Lung microvascular endothelial cell (primary cell): ENCODE data around the gene DYRK1A. TPM values are rescaled to one million over a fixed set of nuclear protein-coding genes. Genes with fewer than 3 reads are reported as not detected.

Source experiments
- DNase-seq, 2 donors: peaks; one replicate each; pipeline versions ENCODE4 v3.0.0 to v3.0.0-alpha.2; 2010; ENCODE audit warnings: low read depth in 2 of 2
- total RNA-seq: library from RNA; depleted of rRNA; stranded (reverse); fragments of >200 nt; gene quantifications from 2 replicates; pipeline ENCODE4 v1.2.1, GENCODE V29; 2014

DYRK1A gene
- total RNA-seq, 1 donor from 2014 or later: 72.4 TPM

DNA sequence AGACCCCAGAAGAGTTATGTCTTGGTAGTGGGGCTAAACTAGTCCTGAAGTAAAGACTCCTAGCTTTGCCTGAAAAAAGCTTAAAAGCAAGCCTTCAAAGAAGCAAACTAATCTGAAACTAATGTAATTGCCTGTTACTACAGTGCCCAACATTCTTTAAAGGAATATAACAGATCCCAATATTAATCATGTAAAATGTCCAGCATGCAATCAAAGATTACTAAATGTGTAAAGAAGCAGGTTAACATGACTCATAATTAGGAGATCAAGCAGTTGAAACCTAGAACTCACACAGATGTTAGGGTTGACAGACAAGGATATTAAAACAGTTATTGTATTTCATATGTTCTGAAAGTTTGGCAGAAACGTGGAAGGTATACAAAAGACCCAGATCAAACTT, 17.8 kb downstream of the DYRK1A start:
- no peak for DNase-seq

DNA sequence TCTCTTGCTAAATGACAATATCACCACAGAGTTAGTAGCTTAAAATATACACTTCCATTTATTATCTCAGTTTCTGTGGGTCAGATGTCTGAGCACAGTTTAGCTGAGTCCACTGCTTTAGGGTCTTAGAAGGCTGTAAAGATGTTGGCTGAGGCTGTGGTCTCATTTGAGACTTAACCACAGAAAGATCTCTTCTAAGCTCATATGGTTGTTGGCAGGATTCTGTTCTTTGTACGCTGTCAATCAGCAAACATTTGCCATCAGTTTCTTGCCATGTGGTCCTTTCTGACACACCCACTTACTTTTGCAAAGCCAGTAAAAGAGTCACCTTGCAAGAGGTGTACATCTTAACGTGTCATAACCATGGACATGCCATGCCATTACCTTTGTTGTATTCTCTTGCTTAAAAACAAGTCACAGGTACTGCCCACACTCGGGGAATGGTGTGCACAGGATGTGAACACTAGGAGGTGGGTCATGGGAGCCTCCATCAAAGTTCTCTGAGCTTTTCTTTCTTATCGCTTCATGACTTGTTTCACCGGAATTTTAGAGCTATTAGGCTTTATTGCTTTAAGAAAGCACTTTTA, 18.7 kb downstream of the DYRK1A start:
- DNase-seq: no peak

DNA sequence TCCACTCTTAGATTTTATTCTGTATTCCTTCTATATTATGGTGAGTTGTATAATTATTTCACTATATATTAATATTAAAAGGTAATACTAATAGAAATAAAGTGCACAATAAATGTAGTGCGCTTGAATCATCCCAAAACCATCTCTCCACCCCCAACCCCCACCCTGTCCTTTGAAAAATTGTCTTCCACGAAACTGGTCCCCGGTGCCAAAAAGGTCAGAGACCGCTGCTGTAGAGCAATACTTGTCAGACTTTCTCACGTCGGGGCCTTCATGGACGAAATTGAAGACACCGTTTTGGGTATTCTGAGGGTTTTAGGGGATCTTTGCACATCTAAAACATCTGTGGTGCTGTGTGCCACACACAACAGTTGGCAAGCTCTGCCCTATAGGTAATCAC, 19.6 kb downstream of the DYRK1A start:
- no peak for DNase-seq

DNA sequence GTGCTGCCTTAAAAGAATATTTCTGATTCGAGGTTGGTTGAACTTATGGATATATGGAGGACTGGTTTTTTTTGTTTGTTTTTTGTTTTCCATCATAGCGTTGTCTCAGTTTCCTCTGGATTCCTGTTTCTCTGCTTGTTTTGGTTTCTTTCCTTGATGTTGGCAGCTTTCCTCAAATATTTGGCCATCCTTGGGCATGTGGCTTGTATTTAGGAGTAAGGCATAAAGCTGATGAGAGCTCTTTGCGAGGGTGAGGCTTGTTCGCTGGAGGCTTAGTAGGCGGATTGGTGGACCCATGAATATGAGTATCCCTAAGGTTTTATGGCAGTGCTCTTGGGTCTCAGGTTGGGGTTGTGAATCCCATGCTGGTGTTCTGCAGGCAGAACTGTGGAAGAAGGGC, 22.9 kb downstream of the DYRK1A start:
- no peak for DNase-seq

DNA sequence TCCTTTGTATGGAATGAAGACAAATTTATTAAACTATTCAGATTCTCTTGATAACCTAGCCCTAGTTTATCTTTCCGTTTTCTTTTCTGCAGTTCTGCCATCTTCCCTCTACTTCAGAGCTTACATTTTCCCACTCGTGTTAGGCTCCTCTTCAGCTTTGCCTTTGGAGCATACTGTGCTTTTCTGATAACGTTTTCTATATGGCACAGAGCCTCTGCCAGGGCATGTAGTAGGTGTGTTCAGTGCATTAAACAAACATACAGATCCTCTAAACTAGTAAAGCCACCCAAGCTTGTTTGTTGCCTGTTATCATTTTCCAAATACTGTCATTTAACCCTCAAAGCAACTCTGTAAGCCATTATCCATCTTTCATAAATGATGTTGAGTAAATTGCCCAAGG, 25.1 kb downstream of the DYRK1A start:
- DNase-seq: no peak

DNA sequence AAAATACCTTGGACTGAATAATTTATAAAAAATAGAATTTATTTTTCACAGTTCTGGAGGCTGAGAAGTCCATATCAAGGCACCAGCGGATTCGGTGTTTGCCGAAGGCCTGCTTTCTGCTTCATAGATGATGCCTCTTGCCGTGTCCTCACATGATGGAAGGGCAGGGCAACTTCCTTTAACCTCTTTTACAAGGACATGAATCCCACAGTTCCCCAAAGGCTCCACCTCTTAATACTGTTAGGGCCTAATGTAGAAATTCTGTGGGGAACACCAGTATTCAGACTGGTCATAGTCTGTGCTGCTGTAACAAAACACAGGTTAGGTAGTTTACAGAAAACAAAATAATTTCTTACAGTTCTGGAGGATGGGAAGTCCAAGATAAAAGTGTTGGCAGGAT, 25.9 kb downstream of the DYRK1A start:
- no peak for DNase-seq

DNA sequence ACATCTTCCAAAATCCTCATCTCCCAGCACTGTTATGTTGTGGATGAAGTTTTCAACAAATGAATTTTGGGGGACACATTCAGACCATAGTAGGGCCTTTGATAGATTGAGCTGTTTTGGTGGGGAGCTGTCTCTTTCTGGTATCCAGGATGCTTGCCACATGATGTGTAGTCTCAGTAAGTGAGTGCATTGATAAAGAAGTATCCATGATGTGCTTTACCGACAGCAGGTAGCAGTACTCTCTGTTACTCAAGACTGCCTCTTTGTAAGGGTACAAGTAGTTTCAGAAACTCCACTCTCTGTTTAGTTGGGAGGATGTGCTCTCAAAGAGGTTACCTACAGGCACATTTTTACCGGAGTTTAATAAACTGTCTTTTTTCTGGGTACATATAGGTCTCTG, 26.5 kb downstream of the DYRK1A start:
- no peak for DNase-seq

DNA sequence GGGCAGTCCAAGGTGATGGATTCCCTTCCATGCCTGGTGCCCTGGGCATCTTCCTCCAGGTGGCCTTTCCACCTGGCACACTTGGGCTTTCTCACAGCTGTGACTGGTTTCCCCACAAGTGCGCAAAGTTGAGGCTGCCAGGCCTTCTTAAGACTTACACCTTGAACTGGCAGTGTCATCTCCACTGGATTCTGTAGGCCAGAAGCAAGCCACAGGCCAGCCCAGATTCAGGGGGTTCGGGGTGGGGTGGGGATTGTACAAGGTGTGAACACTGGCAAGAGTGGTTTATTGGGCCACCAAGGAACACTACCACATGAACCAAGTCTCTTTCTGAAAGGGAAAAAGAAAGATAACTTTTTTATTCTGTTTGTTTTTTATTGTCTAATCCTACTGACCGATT, 27.2 kb downstream of the DYRK1A start:
- DNase-seq: no peak

DNA sequence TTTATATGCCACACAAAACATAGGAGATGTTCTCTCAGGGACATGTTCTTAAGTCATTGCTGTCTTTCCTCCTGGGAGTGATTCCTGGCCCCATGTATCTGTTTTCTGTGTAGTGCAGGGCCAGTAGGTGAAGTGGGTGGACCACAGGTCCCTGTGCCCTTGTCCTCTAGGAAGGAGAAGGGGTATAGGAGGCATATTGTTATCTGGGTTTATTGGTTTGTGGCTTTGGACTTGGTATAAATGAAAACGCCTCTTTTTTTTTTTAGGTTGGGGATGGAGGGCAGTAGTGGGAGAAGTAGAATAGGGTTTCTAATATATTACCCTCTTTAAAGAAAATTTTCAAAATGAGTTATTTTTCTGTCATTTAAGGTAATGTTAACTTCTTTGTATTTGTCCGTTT, 29.4 kb downstream of the DYRK1A start:
- no peak for DNase-seq

DNA sequence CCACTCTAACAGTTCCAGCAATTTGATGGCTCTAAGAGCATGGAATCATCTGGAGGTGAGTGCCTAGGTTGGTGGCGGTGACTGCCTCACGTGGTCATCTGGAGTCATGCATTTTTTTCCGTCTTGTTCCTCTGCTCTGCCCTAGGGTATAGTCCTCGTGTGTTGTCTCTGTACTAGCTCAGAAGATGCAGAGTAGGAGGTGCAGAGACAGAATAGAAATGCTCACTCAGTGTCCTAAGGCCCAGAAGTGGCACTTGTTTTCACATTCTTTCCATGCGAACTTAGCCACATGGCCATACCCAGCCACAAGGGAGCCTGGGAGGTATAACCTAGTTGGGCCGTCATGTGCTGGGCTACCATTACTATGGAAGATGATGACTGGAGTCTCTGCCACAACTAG, 30.3 kb downstream of the DYRK1A start:
- no peak for DNase-seq

DNA sequence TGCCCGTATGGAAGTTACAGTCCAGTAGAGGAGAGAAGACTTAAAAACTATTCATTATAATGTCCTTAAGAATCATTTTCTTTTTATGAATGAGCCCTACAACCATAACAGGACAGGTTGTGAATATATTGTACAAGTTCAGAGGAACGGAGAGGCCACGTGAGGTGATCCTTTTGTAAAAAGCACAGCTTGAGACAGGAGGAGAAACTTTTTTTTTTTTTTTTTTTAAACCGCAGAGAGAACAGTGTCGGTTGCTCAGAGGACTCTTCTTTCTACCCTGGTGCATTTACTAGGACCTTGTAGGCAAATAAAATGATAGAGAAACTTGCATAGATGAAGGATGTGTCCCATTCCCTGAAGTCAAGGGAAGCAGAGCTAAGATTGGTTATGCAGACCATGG, 32.1 kb downstream of the DYRK1A start:
- no peak for DNase-seq

DNA sequence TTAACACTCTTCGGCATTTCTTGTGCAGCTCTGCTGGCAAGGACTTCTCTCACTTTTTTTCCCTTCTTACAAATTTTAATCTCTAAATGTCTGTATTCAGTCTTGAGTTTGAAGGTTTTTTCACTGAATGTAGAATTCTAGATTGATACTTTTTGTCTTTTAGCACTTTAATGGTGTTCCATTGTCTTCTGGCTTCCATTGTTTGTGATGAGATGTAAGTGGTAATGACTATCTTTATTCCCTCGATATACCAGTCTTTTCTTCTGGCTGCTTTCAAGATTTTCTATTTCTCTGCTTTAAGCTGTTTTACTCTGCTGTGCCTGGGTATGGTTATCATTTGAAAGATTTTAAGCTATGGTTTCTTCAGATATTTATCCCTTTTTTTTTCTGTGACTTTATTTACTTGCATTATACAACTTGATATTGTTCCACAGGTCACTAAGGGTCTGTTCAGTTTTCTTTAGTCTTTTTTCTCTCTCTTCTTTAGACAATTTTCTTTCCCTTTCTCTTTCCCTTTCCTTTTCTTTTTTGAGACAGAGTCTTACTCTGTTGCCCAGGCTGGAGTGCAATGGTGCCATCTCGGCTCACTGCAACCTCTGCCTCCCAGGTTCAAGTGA, 35.8 kb downstream of the DYRK1A start:
- DNase-seq: no peak

DNA sequence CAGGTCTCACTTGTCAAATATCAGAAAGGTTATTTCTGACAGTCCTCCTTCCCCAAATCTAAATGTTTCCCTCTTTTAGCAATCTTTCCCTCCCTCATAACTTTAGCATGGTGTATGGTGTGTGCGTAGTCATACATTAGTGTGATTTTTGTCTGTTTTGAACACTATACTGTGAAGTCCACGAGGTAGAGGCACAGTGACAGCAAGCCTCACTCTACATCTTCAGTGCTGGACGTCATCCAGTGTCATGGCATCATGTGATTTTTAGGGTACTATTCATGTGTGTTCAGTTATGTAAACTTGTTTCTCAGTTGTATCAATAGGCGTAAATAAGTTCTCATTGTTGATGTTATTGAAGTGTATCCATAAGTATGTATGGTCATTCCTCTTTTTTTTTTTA, 39.1 kb downstream of the DYRK1A start:
- no peak for DNase-seq

DNA sequence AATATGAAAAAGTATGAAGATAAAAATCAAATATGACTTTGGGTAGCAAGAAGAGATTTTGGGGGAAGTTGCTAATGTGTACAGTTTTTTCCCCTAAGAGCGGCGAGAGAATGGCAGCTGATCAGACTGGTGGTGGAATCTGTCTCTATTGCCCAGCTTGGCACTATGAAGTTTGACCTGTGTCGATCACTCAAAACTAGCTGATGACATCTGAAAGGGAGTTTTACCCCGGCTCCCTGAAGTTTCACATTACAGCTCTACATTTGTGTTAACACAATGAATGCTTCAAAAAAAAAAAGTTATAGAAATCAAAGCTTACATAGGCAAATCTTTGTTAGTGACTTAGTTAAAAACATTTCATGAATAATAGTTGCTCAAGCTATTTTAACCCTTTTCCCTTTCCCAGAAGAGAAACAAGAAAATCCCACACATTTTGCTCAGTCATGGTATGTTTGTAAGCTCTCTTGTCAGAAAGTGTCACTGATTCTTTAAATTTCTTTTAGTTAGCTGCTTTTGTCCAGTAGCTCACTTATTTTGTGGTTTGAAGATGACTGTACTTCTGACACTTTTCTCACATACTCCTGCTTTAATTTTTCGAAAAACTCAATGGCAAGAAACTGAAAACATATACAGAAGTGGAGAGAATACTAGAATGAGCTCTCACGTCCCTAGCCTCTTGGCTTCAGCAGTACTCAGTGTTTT, 41.3 kb downstream of the DYRK1A start:
- peak in 1 of 2 donors; percentile 26 for DNase-seq

DNA sequence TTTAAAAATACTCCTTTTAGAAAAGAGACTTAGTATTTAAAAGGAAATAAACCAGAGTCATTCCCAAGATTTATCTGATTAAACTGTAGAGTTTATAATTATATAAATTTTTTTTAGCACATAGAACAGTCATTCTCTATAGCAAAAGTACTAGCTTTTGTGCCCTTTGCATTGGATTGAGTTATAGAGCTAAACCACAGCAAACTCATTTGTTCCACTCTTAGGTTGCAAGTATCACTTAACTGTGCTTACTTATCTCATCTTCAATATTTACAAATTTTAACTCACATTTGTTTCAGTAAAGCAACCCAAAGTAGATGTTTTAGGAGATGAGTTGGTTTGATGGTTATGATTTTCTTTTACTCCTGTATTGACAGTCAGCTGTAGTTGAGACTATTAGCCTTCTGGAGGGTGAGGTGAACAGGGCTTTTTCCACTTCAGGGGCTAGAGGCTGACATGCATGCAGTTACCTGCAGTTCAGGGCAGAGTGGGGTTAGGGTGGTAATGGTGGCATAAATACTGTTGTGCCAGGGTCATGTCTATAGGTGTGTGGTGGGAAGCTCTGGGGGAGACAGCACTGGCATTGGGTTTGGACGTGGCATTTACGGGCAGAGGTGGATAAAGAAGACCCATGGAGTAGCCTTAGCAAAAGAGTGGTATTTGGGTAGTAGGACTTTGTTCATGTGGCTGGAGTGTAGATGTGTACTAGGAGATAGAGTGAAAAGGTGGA, 42.1 kb downstream of the DYRK1A start:
- no peak for DNase-seq

DNA sequence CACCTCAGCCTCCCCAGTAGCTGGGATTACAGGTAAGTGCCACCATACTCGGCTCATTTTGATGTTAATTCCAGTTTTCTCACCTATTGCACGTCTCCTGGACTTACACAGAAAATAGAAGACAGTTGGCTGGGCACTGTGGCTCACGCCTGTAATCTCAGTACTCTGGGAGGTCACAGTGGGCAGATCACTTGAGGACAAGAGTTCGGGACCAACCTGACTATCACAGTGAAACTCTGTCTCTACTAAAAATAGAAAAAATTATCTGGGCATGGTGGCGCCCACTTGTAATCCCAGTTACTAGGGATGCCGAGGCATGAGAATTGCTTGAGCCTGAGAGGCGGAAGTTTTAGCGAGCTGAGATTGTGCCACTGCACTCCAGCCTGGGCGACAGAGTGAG, 44.1 kb downstream of the DYRK1A start:
- DNase-seq: no peak

DNA sequence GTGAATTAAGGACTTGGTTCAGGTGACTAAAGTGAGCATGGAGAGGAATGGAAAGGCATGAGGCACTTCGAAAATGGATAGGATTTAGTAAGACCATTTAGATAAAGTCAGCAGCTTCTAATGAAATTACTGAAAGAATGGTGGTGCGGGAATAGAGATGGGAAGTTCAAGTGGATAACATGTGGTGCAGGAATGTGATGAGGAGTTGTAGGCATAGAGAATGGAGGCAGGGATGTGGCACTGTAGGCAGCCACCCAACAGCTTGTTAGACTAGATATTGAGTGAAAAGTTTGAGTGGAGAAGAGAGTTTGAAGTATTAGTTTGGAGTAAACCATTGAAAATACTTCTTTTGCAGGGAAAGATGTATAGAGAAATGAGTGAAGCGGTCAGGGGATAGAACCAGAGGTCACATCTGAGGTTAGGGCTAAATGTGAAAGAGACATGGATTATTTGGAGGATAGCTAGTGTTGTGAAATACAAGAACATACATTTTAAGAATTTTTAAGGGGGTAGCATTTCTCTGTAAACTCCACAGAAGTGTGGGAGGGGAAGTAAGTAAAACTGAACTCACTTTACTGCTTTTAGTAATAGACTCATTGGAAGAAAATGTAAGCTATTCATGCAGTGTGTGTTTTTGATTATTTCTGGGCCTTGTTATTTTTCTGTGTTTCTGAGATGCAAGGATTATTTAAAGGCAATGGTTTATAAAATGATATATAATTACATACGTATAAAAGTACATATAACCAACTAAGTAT, 46.2 kb downstream of the DYRK1A start:
- DNase-seq: no peak

DNA sequence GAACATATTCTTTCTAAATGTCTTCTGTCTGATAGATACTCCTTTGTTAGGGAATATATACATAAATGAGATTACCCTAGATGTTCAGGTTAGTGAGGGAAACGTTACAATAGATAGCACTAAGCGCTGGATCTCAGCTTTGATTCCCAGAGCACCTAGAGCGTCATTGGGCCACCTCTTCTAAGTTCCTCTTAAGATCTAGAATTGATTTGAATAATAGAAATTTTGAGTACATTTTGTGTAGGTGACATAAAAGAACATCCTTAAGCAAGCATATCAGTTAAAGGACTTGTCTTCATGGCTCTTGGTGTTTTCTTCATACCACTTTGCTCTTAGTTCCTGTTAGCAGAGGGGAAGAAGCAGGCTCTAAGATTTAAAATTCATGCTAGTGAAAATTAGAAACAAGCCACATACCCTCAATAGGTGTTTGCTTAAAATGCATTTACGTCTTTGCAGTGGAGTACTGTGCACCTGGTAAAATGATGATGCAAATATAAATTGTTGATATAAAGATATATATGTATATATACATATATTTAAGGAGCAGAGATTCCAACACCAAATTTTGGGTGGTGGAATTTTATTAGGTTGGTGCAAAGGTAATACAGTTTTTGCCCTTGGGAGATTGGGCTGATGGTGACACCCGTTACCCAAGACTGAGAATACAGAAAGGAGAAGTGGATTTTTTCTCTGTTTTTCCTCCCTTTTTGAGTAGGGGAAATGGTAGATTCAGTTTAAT, 47.1 kb downstream of the DYRK1A start:
- no peak for DNase-seq

DNA sequence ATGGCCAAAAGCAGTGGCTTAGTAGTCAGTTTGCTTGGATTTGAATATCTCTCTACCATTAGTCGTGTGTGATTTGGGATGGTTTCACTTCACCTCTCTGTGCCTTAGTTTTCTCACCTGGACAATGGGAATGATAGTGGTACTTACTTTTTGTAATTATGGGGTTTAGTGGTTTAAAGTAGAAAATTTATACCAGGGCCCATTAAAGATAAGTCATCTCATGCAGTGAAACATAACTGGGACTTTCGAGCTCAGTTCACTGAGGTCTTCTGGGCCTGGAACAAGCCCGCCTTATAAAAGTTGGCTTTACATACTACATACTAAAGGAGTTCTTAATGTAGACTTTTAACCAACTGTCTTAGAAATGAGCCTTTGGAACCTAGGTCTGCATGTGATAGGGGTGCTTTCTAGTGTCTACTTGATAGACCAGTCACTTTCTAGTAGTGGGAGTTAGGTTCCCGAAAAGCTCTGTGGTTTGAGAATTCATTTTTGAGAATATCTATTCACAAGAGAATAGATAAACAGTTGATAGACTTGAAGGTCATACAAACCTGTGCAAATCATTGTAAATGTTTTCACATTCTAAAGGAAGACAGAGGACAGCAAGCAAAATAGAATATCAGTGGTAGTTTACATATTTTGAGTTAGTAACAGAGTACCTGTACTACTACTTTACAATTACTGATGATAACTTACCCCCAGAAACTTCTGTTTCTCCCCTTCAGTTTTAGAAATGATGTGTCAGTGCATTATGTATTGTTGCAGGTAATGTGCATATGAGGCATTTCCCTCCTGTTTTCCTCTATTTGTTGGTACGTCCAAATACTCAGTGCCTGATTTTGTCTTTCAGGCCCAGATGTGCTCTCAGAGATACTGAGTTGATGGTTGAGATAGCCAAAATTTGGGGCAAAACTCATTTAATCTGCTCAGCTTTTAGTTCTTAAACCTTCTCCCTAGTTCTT, 48.0 kb downstream of the DYRK1A start:
- no peak for DNase-seq

DNA sequence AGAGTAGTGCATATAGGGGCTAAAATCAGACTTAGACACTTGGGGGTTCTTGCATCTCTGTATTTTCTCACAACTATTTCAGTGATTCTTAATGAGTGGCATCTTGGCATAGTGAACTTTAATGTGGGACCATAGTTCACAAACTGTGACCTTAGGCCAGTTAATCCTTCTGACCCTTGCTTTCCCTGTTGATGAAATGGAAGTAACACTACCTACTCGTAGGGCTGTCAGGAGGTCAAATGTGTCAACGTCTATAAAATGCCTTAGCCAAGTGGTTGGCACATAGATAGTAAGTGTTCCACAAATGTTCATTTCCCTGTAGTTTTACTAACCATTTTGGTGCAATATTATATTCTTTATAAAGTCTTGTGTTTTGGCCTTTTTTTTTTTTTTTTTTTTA, 49.4 kb downstream of the DYRK1A start:
- no peak for DNase-seq
